ENCODE data around the gene SLX4IP.

Gene SLX4IP

DNA sequence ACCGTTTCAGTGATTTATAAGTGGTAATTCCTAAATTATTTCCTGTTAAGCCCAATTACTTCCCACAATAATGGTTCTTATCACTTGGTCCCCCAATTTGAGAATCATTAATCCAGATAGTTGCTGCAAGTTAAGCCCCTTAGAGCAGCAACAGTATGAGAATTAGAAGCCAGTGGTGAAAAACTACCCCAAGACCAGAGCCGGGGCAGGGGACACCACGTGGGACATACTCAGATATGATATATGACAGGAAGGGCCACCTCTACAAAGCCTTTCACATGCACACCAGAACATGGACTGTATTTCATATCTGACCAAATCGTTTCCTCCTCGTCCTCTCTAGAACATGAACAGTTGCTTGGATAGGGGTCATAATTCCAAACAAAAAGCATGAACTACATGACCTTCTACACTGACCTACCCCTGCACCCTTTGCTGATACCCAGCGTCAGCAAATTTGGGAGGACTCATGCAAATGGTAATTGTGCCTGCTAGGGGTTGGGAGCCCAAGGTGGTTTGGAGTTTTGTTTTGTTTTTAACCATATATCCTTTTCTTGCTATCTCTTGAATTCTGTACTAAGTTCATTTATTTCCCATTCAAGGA, 234.8 kb downstream of the SLX4IP start:
- DNase-seq (ENCODE audit: insufficient read length, low spot score), result no peak
- FAIRE-seq, result no peak

DNA sequence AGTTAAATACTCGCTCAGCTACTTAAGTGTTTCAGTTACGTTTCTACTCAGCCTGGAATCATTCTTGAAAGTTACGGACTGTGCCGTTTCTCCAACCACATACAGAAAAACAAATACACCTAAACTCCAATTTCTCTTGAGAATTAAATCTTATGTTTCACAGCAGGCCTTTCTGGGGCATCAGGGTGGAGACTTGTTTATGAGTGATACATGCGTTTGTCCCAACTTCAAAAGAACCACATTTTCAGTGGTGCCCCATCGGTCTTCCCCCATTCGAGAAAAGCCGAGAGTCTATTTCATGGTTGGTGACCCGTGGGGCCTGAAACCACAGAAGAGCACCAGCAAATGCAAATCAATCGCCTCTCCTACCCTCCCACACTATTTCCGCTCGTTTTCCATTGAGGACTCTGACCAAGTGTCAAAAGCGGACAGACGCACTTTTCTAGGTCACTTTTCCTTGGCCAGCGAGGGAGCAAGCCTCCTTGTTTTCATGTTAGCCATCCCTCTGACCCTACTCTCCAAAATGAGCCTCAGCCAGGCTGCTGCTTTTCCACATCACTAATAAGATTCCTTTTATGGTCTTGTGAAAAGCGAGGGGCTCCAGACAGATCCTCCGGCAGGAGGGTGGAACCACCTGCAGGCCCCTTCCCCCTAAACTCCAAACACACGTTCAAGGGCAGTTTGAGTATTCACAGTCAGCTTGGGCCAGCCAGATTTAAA, 235.6 kb downstream of the SLX4IP start:
- FAIRE-seq (no peak), DNase-seq (ENCODE audit: insufficient read length, low spot score) (no peak)

- FAIRE-seq, result peak; percentile 74
These were observed 236.3 kb downstream of the SLX4IP start for GRCh38 chr20:10671221-10671918.

GRCh38 chr20:10671919-10672623, 237.0 kb downstream of the SLX4IP start:
- DNase-seq (ENCODE audit: insufficient read length, low spot score) (peak; percentile 21), FAIRE-seq (no peak)

More at GRCh38 chr20:10671221-10671918, 236.3 kb downstream of the SLX4IP start:
- peak; percentile 94 for DNase-seq (ENCODE audit: insufficient read length, low spot score)

- DNase-seq (ENCODE audit: insufficient read length, low spot score) (peak; percentile 28), FAIRE-seq (no peak)
These were observed 237.6 kb downstream of the SLX4IP start for GRCh38 chr20:10672624-10673127.

GRCh38 chr20:10673176-10673841, 238.2 kb downstream of the SLX4IP start:
- FAIRE-seq, result no peak

DNA sequence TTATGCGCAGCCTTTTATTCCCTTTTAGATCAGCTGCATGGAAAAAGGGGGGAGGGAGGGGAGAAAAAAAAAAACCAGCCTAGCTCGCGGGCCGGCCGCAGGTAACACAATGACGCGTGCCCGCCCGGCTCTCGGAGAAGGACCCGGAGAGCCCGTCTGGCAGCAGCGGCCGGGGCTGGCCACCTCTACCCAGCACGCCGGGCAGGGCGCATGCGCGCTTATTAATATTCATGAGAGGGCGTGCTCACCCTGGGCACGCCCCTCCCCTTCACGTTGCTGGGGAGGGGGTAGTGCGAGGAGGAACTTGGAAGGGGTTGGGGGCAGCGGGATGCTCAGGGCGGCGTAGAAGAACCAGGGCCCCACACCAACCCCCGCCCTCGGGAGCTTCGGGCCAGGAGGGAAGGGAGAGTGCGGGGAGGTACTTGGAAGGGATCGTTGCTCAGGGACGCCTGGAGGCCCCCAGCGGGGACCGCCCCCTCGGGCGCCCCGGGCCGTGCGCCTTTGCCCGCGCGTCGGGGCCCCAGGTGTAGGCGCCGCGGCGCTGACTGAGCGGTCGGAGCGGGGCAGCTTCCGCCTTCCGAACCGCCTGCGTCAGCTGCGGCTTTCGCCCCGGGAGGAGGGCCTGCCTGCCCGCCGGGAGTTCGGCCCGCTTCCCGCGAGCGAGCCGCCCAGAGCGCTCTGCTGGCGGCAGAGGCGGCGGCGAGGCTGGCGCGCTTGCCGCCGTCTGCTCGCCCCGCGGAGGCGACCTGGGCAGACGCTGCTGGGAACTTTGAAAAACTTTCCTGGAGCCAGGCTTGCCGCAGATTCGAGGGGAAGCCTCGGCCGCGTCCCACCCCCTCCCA, 239.0 kb downstream of the SLX4IP start, which contains the start of gene JAG1:
JAG1 (minus strand) TSS at position 158 of the 842 bp plus-strand sequence. CDS start 469 bp downstream, outside the sequence.
- DNase-seq (ENCODE audit: insufficient read length, low spot score) (peak; percentile 95), FAIRE-seq (peak; percentile 86)

More at GRCh38 chr20:10673176-10673841, 238.2 kb downstream of the SLX4IP start:
- peak; percentile 17 for DNase-seq (ENCODE audit: insufficient read length, low spot score)

DNA sequence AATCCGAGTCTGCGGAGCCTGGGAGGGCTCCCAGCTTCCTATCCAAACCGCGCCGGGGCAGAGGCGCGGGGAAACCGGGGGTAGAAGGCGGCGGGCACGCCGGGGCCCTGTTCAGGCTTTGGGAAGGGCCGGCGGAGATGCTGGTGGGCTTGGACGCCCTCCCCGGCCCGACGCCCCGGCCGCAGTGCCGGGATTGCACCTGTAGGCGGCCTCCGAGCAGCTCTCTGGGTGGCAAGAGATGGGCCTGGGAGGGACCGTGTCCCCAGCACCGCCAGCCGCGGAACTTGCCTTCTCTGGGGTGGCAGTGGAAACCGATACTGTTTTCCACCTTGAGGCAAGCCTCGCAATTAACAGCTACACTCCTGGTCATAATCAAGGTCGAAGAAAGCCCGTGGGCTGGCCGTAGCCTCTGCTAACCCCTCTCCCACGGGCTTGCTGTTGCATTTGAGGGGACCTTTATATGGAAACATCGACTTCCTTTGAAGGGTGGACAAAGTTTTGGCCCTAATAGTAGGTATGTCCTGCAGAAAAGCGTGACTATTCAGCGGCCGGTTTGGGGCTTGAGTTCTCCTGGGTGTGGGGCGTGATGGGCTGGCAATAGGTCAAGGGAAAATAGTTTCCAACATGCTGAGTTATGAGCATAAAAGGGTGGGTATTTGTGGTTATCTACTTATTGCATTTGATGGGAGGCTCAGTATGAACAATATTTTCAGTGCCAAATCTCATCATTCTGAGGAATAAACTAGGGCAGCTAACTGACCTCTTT, 239.8 kb downstream of the SLX4IP start:
- peak; percentile 78 for DNase-seq (ENCODE audit: insufficient read length, low spot score)
- no peak for FAIRE-seq

DNA sequence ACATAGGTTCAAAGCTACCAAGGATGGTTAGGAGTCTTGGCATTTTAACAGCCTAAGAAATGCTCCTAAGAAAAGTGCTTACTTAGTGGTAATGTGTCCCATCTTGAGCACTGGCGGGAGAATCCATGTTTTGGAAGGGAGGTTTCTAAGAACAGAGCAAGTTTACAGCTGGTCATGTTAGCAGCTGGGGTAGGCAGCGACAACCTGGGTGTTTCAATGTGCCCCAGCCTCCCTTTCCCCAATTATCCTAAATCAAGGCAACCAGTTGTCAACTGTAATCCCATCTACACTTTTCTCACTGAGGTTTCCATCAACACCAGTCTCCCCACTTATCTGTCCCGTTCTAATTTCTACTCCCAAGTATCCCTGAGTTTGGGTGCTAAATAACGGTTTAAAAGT, 240.3 kb downstream of the SLX4IP start:
- no peak for FAIRE-seq
- DNase-seq (ENCODE audit: insufficient read length, low spot score), result no peak

GRCh38 chr20:10676518-10676917, 241.4 kb downstream of the SLX4IP start:
- DNase-seq (ENCODE audit: insufficient read length, low spot score) (no peak), FAIRE-seq (no peak)

Data from HTR-8/SVneo (cell line).